Measurements from ENCODE around the gene UBE4B.
"Not testable (repeated sequence)": the region's sequence is repeated elsewhere in the genome, so short reads cannot be mapped to it uniquely, and the experiment has no call there.

The UBE4B gene

DNA sequence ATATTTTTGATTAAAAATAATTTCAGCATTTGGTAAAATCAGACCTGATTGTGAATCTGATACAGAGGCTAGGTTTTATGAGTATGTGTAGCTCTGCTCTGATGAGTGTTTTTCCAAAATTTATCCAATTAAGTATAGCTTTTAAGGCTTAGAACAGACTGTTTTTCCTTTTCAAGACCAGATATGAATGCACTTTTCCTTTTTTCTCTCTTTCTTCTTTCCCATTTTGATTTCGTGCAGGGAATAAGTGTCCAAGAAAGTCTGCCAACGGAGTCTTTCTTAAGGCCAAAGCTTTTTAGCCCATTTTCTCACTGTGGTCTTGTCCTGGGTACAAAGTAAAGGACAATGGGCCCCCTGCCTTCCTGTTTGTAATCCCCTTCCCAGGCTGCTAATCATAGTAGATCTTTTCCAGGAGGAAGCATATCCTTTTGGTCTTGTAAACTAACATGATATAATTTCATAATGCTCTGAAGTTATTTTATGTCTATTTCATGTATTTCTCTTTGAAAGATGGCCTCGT lies 180.5 kb downstream of the UBE4B start:
- no peak for DNase-seq

DNA sequence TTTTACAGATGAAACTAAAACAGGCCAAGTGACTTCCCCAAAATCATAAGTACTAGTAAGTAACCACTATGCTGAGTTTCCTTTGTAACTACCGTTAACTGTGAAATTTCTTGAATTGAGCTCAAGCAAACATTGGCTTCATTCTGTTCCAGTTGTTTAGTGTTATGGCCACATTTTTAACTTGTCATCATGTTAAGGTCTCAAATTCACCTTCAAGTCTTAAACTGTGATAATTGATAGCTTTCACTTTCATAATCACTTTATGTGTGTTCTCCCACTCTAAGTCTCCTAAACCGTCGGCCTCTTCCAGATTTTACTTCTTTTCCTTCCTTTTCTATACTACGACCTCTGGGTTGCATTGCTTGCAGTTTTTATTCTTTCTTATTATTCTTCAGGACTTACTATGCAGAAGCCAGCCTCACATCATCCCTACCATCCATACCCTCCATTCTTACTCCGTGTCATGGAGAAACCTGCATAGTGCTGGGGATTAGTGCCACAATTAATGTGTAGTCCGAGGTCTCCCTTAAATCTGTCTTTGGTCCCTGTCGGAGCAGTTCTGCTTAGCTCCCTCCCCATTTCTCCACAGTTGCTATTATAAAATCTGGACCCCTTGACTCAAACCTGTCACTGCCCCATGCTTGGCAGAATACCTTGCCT lies 183.5 kb downstream of the UBE4B start:
- no peak for DNase-seq

DNA sequence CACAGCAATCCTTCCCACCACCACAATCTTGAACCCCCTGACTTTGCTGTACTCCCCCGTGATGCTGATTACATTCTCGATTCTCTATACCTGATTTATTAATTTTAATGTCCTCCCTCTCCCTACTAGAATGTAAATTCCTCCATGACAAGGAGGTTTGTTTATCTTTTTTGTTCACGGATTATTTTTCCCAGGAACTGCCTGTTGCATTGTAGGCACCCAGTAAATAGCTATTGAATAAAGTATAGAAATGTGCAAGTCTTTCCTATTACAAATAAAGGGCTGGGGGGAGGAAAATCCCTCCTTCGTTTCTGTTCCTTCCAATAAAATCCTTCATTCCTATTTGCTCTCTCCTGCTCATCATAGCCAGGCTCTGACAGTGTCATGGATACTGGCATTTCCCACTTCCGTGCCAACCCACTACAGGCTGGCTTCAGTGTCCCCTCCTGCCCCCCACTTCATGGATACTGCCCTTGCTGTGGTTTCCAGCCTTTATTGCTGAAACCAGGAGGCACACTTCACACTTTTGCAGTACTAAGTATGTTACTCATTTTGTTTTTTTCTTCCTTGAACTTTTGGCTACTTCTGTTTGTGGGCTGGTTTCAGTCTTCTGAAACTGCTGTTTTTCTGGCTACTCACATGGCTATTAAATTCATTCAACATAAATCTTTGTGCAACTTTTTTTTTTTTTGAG lies 185.1 kb downstream of the UBE4B start:
- no peak for DNase-seq

DNA sequence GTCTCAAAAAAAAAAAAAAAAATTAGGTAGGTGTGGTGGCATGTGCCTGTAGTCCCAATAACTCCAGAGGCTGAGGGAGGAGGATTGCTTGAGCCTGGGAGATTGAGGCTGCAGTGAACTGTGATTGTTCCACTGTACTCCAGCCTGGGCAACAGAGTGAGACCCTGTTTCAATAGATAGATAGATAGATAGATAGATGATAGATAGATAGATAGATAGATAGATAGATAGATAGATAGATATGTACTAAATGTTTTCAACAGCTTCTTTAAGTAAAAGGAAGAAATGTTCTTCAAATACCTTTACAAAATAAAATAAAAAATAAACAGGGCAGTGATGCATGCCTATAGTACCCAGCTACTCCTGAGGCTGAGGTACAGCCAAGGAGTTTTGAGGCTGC lies 187.4 kb downstream of the UBE4B start:
- DNase-seq: no peak

DNA sequence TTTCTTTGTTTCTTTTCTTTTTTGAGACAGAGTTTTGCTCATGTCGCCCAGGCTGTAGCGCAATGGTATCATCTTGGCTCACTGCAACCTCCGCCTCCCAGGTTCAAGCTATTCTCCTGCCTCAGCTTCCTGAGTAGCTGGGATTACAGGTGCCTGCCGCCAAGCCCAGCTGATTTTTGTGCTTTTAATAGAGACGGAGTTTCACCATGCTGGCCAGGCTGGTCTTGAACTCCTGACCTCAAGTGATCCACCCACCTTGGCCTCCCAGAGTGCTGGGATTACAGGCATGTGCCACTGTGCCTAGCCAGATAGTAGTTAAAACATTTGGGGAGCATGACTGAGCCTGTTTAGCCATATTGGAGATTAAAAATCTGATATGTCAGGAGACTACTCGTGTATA lies 187.9 kb downstream of the UBE4B start:
- not testable (repeated sequence) for DNase-seq

DNA sequence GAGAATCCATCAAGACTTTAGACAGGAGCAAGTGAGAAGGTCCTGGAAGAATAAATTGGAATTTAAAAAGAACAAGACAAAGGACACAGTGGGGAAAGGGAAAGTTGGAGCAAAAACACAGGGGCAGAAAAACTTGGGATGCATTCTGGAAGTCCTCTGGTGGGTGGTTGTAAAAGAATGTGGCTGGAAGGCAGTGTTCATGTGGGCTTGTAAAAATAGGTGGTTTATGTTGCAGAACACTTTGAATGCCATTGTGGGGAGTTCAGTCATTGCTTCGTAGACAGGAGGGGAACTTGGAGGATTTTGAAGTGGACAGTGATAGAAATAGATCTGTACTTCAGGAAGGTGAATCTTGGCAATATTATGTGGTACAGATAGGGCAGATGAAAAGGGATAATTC lies 192.8 kb downstream of the UBE4B start:
- DNase-seq: no peak

DNA sequence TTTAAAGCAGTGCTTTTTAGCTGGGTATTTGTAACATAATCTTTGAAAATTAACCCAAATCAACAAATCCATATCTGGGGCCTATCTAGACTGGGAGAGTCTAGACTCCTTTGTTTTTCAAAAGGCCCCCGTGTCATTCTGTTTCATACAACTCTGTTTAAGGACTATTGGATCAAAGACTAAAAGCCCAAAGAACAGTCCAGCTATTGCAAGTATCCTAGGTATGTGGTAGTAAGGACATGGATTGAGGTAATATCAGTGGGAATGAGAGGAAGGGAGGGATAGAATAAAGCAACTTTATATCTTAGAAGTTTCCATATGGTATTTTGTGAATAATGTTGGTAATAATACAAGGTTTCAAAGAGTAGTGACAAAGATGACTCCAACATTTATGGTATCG lies 195.8 kb downstream of the UBE4B start:
- no peak for DNase-seq

DNA sequence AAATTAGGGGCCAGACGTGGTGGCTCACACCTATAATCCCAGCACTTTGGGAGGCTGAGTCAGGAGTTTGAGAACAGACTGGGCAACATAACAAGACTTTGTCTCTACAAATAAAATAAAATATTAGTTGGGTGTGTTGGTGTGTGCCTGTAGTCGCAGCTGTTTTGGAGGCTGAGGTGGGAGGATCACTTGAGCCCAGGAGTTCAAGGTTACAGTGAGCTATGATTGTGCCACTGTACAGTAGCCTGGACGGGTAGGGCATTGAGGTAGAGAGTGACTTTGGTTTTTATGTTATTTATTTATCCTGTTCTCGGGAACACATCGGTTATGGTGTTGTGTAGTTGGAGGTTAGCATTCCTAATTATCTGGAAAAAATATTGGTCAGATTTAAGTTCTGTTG lies 197.1 kb downstream of the UBE4B start:
- DNase-seq: no peak
